Activated T-cell treated with anti-CD3 and anti-CD28 coated beads for 48 hours (primary cell): ENCODE measurements around the gene RBCK1.
"Not testable (repeated sequence)": the region's sequence is repeated elsewhere in the genome, so short reads cannot be mapped to it uniquely, and the experiment has no call there.

Source experiments
- DNase-seq: peaks from one replicate; pipeline ENCODE4 v3.0.0-alpha.2; 2020; ENCODE audit warnings: low read depth

Gene RBCK1

DNA sequence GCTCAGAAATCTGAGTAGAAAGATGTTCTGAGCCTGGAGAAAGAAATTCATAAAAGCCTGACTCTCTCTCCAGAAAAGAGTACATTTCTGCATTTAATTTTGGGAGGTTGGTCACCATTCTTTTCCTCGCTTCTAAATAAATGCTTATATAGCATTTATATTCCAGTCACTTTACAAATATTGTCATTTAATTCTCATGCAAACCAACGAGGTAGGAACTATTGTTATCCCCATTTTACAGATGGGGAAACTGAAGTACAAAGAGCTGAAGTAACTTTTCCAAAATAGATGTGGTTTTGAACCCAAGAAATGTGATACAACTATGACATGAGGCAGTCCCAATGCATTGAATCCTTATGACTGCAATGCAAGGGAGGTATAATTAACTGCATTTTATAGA lies 32.0 kb upstream of the RBCK1 start:
- DNase-seq: no peak

DNA sequence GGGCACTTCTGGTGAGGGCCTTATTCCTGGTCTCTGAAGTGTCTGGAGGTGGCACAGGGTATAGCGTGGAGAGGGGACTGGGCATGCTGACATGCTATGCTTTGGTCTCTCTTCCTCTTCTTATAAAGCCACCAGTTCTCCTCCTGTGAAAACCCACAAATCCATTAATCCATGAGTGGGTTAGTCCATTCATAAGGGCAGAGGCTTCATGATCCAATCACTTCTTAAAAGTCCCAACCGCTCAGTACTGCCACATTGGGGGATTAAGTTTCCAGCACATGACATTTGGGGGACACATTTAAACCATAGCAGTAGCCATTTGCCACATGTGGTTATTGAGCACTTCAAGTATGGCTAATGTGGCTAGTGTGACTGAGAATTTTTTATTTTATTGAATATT lies 31.3 kb upstream of the RBCK1 start:
- DNase-seq: no peak

DNA sequence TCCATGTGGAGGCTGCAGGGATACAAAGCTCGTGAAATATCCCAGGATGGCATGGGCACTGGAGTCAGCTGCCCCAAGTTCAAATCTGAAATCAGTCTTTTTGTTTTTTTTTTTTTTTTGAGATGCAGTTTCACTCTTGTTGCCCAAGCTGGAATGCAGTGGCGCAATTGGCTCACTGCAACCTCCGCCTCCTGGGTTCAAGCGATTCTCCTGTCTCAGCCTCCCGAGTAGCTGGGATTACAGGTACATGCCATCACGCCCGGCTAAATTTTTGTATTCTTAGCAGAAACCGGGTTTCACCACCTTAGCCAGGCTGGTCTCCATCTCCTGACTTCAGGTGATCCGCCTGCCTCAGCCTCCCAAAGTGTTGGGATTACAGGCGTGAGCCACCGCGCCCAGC lies 30.5 kb upstream of the RBCK1 start:
- DNase-seq: not testable (repeated sequence)

DNA sequence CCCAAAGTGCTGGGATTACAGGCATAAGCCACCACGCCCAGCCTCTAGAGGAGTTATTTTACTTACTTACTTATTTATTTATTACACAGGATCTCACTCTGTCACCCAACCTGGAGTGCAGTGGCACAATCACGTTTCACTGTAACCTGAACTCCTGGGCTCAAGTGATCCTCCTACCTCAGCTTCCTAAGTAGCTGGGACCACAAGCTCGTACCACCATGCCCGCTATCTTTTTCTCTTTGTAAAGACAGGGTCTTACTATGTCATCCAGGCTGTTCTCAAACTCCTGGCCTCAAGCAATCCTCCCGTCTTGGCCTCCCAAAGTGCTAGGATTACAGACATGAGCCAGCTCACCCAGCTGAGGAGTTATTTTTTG lies 29.1 kb upstream of the RBCK1 start:
- DNase-seq: no peak

DNA sequence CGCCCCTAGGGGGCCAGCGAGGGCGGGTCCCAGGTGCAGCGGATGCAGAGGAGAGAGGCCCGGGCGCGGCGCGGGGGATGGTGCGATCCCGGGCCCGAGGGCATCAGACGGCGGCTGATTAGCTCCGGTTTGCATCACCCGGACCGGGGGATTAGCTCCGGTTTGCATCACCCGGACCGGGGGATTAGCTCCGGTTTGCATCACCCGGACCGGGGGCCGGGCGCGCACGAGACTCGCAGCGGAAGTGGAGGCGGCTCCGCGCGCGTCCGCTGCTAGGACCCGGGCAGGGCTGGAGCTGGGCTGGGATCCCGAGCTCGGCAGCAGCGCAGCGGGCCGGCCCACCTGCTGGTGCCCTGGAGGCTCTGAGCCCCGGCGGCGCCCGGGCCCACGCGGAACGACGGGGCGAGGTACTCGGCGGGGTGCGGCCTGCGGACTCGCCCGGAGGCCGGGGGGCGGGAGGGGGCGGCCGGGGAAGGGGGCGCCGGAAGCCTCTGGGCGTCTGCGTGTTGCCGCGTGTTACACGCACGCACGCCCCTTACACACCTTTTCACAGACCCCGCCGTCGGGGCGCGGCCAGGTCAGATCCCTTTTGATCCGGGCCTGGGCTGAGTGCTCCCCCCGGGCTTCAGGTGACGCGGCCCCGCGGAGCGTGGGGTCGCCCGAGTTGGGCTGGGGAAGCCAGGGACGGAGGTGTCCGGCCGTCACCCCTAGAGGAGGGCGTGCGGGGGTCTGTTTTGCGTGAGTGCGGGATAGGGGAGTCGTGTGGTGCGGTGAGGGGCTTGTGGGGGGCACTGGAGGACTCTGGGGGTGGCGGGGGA lies 27.1 kb upstream of the RBCK1 start:
- peak; percentile 73 for DNase-seq

DNA sequence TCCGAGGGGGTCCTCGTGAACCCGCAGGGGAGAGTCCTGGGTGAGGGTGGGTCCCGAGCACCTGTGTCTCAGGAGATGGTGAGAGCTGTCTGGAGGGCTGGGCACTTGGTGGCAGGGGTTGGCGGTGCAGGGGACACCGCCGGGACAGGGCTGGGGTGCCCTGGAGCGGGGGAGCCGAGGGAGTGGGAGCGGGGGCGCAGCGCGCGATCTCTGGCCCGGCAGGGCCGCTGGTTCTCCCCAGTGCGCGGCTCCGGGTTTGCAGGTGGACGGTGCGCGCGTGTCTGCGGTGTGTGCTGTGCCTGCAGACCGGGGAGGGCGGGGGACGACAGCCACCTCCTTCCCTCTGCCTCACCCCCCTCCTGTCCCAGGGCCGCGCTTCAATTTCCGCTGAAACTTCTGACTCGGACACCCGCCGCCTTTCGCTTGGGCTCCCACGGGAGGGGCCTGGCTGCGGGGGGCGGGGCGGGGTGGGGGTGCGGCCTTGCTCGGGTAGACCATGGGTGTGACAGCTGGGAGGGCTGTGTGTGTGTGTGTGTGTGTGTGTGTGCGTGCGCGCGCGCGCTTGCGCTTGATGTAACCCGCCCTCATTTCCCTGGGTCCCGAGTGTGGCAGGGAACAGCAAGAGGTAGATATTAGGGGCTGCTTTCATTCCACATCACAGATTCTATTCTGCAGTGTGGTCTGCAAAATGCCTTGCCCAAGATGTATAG lies 26.4 kb upstream of the RBCK1 start:
- peak; percentile 71 for DNase-seq

DNA sequence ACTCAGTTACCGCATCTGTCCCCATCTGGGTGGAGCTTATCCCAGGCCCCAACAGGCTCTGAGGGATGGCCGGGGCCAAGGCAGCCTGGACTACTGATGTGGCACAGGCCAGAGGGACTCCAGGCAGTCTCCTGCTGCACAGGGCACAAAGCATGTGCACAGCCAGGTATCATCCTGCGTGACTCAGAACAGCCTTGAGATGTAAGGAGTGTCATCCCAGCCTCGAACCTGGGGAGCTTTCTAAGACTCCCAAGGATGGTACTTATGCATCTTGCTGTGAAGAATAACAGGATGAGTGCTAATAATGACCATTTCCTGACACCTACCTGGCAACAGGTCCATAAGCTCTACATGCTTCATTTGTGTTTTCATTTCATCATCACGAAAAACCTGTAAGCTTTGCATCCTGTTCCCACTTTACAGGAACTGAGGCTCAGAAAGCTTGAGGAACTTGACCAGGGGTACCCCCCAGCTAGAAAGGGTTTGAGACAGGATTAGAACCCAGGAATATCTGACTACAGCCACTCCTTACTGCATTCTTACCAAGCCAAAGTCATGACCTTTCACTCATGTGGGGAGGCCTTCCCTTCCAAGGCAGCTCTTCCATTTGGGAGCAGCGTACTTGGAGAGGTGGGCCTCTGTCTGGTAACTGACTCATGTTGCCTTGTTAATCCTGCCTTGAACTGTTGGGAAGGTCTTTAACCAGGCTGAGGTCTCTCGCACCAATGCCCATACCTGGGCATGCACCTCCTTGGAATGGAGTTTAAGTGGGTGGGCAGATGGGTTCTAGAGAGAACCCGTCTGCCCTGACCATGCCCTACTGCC lies 25.6 kb upstream of the RBCK1 start:
- no peak for DNase-seq

DNA sequence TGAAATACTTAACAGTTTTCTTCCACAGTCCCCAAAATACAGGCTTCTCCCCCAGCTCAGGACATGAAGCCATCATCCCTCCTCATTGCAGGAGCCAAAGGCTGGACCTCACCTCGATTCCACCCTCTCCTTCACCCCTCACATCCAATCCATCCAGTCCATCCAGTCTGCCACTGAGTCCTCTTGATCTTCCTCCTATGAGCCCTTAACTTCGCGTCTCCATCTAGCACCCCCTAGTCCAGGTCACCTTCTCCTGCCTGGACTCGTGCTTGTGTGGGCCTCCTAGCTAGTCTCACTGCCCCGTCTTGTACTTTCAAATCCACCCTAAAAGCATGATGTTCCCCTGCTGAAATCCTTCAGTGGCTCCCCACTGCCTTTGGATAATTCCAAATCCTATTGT lies 24.2 kb upstream of the RBCK1 start:
- DNase-seq: no peak

DNA sequence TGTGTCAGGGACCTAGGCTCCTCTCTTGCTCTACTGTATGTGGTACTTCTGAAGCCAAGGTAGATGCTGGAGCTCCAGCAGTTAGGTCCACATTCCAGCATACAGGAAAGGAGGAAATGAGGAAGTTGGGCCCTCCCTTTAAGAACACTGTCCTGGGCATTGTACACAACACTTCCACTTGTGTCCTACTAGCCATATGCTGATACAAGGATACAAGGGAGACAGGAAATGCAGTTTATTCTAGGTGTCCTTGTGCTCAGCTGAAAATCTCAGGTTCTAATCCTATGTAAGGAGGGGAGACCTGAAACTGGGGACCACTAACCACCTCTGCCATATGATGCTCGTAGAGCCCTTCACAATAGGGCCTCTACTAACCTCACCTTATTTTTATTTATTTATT lies 23.4 kb upstream of the RBCK1 start:
- DNase-seq: no peak

DNA sequence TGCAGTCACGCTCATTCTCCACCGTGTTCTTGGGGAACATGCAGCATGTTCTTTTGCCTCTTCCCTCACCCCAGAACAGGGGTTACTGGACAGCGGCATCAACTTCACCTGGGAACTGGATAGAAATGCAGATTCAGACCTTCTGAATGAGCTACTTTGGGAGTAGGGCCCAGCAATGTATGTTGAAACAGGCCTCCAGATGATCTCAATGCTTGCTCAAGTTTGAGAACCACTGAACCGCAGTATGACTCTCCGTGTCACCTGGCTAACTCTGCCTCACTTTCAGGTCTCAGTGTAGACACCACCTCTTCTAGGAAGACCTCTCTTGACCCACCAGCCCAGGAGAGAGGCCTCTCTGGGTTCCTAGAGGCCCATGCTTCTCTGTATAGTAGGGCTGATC lies 22.7 kb upstream of the RBCK1 start:
- no peak for DNase-seq

DNA sequence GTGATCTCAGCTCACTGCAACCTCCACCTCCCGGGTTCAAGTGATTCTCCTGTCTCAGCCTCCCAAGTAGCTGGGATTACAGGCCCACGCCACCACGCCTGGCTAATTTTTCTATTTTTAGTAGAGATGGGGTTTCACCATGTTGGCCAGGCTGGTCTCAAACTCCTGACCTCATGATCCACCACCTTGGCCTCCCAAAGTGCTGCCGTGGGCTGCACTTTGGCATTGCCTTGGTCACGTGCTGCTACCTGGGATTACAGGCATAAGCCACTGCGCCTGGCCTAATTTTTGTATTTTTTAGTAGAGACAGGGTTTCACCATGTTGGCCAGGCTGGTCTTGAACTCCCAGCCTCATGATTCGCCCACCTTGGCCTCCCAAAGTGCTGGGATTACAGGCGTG lies 21.5 kb upstream of the RBCK1 start:
- DNase-seq: not testable (repeated sequence)

DNA sequence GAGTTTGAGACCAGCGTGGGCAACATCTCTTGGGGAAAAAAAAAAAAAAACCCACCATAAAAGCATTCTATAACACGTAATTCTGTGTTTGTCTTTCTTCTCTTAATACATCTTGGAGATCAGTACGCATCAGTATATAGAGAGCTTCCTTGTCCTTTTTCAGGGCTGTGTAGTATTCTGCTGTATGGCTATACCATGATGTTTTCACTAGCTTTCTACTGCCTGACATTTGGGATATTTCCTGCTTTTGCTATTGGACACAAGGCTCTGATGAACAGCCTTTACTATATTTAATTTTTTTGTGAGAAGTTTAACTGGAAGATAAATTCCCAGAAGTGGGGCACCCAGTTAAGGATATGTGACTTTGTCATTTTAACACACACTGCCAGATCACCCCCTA lies 20.6 kb upstream of the RBCK1 start:
- no peak for DNase-seq

DNA sequence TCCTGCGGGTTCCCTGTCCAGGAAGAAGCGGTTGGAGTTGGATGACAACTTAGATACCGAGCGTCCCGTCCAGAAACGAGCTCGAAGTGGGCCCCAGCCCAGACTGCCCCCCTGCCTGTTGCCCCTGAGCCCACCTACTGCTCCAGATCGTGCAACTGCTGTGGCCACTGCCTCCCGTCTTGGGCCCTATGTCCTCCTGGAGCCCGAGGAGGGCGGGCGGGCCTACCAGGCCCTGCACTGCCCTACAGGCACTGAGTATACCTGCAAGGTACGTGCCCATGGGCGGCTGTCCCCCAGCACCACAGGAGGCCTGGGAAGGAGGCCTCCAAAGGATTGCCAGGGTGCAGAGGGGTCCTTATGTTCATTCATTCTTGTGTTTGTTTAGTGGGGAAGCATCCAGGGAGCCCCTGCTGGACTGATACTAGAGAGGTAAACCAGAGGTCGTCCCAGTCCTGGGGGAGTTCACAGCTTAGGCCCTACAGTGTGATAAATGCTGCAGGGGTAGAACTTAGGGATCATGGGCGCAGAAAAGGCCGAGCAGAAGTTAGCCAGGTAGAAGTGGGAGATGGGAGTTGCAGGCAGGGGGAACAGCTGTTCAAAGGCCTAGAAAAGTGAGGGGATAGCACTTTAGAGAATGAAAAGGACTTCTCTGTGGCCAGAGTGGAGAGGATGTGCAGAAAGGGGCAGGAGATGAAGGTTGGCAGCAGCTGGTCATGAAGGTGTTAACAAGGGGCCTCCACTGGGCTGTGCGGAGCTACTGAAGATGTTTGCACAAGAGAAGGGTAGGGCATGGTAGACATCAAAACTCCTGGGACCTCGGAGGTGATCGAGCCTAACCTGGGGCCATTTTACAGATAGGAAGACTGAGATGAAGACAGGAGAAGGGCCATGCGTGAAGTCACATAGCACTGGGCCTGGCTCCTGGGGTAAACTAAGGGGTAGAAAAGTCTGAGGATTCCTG lies 19.8 kb upstream of the RBCK1 start:
- DNase-seq: no peak

DNA sequence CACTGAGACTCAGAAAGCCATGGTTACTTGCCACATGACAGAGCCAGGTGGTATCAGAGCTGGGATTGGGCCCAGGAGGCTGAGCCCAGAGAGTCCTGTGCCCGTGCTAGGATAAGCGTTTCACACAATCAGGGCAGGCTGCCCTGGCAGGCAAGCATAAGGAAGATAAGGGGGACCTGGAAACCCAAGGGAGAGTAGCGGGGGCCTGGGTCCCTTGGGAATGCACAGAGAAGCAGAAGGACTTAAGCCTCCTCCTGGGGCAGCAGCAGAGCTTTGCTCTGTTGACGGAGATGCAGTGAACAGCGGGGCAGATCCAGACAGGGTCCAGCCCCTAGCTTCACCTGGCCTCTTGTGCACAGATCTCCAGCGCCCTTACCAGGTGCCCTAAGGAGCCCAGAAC lies 18.9 kb upstream of the RBCK1 start:
- DNase-seq: no peak

DNA sequence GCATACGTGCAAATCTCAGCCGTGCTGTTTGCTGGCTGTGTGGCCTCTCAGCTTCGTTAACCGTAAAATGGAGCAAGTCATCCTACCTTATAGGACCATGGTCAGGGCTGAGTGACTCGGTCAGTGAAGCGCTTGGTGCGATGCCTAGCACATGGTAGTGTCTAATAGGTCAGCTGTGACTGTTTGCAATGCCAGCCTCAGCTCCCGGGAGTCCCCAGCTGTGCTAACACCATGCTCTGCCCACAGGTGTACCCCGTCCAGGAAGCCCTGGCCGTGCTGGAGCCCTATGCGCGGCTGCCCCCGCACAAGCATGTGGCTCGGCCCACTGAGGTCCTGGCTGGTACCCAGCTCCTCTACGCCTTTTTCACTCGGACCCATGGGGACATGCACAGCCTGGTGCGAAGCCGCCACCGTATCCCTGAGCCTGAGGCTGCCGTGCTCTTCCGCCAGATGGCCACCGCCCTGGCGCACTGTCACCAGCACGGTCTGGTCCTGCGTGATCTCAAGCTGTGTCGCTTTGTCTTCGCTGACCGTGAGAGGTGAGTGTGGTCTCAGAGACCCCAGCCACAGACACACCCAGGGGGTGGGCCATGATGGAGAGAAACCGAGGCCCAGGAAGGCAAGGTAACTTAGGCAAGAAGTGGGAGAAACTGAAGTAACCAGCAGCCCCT lies 16.9 kb upstream of the RBCK1 start:
- no peak for DNase-seq

DNA sequence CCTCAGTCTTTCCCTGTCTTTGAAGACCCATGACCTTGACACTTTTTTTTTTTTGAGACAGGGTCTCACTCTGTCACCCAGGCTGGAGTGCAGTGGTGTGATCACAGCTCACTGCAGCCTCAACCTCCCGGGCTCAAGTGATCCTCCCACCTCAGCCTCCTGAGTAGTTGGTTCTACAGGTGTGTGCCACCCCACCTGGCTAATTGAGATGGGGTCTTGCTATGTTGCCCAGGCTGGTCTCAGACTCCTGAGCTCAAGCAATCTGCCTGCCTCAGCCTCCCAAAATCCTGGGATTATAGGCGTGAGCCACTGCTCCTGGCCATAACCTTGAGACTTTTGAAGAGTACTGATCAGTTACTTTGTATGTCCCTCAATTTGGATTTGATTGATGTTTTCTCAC lies 14.8 kb upstream of the RBCK1 start:
- DNase-seq: not testable (repeated sequence)

DNA sequence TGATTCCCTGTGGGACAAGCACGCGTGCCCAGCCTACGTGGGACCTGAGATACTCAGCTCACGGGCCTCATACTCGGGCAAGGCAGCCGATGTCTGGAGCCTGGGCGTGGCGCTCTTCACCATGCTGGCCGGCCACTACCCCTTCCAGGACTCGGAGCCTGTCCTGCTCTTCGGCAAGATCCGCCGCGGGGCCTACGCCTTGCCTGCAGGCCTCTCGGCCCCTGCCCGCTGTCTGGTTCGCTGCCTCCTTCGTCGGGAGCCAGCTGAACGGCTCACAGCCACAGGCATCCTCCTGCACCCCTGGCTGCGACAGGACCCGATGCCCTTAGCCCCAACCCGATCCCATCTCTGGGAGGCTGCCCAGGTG lies 11.9 kb upstream of the RBCK1 start:
- no peak for DNase-seq

DNA sequence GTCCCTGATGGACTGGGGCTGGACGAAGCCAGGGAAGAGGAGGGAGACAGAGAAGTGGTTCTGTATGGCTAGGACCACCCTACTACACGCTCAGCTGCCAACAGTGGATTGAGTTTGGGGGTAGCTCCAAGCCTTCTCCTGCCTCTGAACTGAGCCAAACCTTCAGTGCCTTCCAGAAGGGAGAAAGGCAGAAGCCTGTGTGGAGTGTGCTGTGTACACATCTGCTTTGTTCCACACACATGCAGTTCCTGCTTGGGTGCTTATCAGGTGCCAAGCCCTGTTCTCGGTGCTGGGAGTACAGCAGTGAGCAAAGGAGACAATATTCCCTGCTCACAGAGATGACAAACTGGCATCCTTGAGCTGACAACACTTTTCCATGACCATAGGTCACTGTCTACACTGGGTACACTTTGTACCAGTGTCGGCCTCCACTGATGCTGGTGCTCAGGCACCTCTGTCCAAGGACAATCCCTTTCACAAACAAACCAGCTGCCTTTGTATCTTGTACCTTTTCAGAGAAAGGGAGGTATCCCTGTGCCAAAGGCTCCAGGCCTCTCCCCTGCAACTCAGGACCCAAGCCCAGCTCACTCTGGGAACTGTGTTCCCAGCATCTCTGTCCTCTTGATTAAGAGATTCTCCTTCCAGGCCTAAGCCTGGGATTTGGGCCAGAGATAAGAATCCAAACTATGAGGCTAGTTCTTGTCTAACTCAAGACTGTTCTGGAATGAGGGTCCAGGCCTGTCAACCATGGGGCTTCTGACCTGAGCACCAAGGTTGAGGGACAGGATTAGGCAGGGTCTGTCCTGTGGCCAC lies 11.3 kb upstream of the RBCK1 start:
- DNase-seq: no peak

DNA sequence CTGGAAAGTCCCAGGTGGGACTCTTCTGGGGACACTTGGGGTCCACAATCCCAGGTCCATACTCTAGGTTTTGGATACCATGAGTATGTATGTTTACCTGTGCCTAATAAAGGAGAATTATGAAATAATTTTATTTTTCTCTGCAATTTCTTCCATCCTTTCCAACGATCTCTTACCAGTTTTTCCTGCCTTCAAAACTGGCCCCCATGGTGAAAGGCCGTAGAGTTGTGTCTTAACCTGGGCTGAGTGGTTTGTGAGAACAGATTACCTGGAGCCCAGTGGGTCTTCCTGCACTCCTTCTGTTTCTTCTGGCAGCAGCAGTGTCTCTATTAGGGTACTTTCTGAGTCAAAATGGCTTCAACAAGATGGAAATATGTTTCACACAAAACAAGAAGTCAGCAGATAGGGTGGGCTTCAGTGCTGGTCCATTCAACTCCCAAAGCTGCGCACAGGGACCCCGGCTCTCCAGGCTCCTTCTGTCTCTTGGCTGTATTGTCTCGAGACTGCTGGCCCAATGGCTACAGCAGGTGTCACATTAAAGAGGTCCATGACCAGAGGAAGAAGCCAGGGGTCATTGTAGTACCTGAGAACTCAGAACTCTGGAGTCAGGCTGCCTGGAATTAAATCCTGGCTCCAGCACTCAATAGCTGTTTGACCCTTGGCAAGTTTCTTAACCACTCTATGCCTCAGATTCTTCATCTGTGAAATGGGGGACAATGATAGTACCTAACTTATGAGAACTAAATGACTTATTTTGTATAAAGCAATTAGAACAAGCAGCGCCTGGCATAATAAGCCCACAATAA lies 10.5 kb upstream of the RBCK1 start:
- no peak for DNase-seq
